GM19351 (cell line): ENCODE data around the gene KLK4.
"Not testable (repeated sequence)": the region's sequence is repeated elsewhere in the genome, so short reads cannot be mapped to it uniquely, and the experiment has no call there.

Source experiments
- ATAC-seq: cut with Tn5 transposase; IDR thresholded peaks from one replicate; pipeline ENCODE4 v1.9.1; 2021; ENCODE audit warnings: mild to moderate bottlenecking, moderate library complexity; ENCODE audit not compliant: unreplicated experiment

The KLK4 gene

GRCh38 chr19:50916069-50916468 is 4.9 kb upstream of the KLK4 start:
- no peak for ATAC-seq

- ATAC-seq, result no peak
Observed at GRCh38 chr19:50912727-50913716, 1.8 kb upstream of the KLK4 start.

GRCh38 chr19:50912102-50912599 is 956 bp upstream of the KLK4 start:
- ATAC-seq, result no peak

GRCh38 chr19:50910722-50911121 is 473 bp downstream of the KLK4 start:
- ATAC-seq, result no peak

- ATAC-seq, result peak; percentile 69
Observed at GRCh38 chr19:50909240-50910070, 1.7 kb downstream of the KLK4 start.

GRCh38 chr19:50908336-50908735 is 2.9 kb downstream of the KLK4 start:
- ATAC-seq, result no peak

- no peak for ATAC-seq
Observed at GRCh38 chr19:50906217-50906616, 5.0 kb downstream of the KLK4 start.

GRCh38 chr19:50902640-50903039 is 8.6 kb downstream of the KLK4 start:
- no peak for ATAC-seq

- ATAC-seq, result no peak
Observed at GRCh38 chr19:50899569-50899968, 11.6 kb downstream of the KLK4 start.

GRCh38 chr19:50898018-50898417 is 13.2 kb downstream of the KLK4 start:
- no peak for ATAC-seq

- no peak for ATAC-seq
Observed at GRCh38 chr19:50897612-50898011, 13.6 kb downstream of the KLK4 start.

- peak; percentile 36 for ATAC-seq
Observed at GRCh38 chr19:50897191-50897607, 14.0 kb downstream of the KLK4 start.

- ATAC-seq, result peak; percentile 89
Observed at GRCh38 chr19:50896591-50897190, 14.5 kb downstream of the KLK4 start.

- not testable (repeated sequence) for ATAC-seq
Observed at GRCh38 chr19:50896089-50896590, 15.1 kb downstream of the KLK4 start.

- no peak for ATAC-seq
Observed at GRCh38 chr19:50894478-50895356, 16.5 kb downstream of the KLK4 start.

GRCh38 chr19:50893047-50893736 is 18.0 kb downstream of the KLK4 start:
- no peak for ATAC-seq

GRCh38 chr19:50891253-50891625 is 20.0 kb downstream of the KLK4 start:
- no peak for ATAC-seq

- ATAC-seq, result no peak
Observed at GRCh38 chr19:50890422-50891252, 20.6 kb downstream of the KLK4 start.
